ENCODE results near the gene RAPGEF3. TPM values are rescaled to one million over a fixed set of nuclear protein-coding genes. Genes with fewer than 3 reads are reported as not detected.

RAPGEF3 gene
- total RNA-seq, 1 donor from 2014 or later = 4.9 TPM

DNA sequence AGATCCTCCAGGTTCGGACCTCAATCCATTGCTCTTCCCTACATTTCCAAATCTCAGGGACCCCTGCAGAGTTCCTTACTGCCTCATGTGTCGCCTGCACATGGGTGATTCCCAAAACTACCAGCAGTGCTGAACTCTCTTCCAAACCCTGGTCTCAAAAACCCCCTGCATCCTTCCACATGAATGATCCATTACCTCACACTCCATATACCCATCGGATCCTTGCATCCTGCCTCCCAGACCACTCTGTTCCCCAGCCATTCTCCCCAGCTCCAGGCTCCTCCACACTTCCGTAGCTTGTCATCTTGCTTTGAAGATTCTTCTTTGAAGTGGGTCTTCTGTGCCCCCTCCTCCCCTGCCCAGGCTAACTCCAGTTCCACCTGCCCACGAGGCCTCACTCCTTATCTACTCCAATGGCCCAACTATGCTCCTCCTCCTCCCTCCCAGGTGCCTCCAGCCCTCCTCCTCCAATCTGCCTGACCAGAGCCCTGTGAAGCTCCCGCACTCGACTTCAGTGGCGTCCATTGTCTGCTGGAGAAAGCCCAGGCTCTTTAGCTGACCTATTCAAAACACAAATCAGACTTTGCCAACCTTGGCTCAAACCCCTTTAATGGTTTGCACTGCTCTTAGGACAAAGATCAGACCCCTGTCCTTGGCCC lies 13.8 kb downstream of the RAPGEF3 start:
- DNase-seq (ENCODE audit: extremely low spot score, unreplicated experiment) = no peak
- H3K36me3 Mint-ChIP-seq = no peaks in the 10 kb centered on the region
- no peaks in the 10 kb centered on the region for H3K9me3 Mint-ChIP-seq
- H3K4me3 Mint-ChIP-seq = no peak overlapping the region
- H3K27me3 Mint-ChIP-seq = no peaks in the 10 kb centered on the region
- no peak for TF ChIP-seq CTCF (conservative IDR thresholded peaks at IDR 0.05)
- H3K27ac Mint-ChIP-seq = no peak overlapping the region
- peaks cover 23% of the 10 kb centered on the region for H3K4me1 Mint-ChIP-seq (ENCODE audit: unreplicated experiment)

DNA sequence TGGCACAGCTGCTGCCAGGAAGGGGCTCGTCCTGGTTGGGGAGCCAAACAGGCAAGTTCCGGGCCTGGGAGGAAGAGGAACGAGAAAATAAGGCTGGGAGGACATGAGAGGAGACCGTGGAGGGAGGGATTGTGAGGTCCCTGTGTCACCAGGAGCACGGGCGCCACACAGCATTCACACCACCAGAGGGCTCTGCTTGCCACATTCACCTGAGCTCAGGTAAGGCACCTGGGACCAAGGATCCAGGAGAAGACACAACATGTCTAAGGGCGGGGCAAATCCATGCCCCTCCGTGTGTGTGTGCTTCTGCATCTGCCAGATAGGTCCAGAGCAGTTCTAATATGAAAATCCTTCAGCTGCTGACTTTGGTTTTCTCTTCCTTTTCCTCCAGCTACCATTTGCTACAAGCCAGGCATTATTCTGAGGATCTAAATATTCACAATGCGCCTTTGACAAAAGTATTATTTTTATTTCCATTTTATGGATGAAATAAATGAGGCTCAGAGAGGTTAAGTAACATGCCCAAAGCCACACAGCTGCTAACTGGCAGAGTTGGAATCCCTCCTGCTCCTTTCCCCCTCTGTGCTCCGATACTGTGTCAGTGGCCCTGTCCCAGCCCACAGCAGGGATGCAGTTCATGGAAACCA lies 14.6 kb downstream of the RAPGEF3 start:
- H3K27ac Mint-ChIP-seq = peak overlapping the region; percentile 34
- no peaks in the 10 kb centered on the region for H3K36me3 Mint-ChIP-seq
- H3K27me3 Mint-ChIP-seq = no peaks in the 10 kb centered on the region
- peak; percentile 66 for TF ChIP-seq CTCF (conservative IDR thresholded peaks at IDR 0.05)
- no peaks in the 10 kb centered on the region for H3K9me3 Mint-ChIP-seq
- H3K4me1 Mint-ChIP-seq (ENCODE audit: unreplicated experiment) = peaks cover 28% of the 10 kb centered on the region
- H3K4me3 Mint-ChIP-seq = no peak overlapping the region
- no peak for DNase-seq (ENCODE audit: extremely low spot score, unreplicated experiment)

DNA sequence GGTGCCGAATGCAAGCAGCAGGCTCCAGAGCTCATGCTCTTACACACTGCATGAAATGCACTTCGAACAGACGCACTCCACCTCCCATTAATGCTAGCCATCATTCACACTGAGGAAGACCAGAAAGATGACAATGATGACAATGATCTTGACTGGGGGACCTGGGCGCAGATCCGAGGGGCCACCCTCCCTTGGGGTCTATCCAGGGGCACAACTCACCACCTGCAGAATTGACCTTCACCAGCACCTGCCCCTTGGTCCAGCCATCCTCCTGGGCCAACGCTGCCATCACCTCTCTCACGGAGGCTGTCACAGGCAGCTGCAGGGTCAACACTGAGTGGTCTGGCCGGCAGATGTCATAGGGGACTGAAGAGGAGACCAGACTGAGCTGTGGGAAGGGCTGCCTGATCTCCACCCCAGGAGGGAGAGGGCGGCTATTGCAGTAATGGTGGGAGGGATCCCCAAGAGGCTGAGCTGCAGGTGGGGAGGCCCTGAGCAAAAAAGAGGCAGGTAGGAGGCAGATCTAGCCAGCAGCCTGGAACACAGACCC lies 15.3 kb downstream of the RAPGEF3 start:
- Mint-ChIP-seq H3K36me3 (no peaks in the 10 kb centered on the region), H3K27ac (no peak overlapping the region), H3K27me3 (no peaks in the 10 kb centered on the region)

DNA sequence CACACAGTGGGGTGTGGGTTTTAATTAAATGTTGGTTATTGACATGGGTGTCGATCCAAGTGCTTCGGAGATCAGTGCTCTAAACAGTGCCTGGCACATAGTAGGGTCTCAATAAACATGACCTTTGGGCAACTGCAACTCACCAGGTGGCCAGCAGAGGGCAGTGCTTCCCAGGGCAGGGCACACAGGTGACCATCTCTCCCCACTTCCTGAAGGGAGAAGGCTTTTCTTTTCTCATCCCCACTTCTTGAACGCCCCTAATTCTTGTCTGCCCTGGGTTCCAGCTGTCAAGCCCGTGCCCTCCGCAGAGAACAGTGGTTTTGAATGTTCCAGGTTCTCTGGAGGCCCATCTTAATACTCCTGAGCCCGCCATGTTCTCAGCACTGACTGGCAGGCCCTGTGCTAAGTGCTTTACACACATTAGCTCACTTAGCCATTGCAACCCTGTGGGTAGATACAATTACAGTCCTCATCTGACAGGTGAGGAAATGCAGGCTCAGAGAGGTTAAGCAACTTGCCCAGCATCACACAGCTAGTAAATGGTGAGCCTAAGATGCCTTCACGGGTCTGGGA lies 16.3 kb downstream of the RAPGEF3 start:
- TF ChIP-seq CTCF (conservative IDR thresholded peaks at IDR 0.05) = peak; percentile 98
- Mint-ChIP-seq H3K27ac (peak overlapping the region; percentile 58), H3K27me3 (no peaks in the 10 kb centered on the region), H3K4me1 (ENCODE audit: unreplicated experiment) (peaks cover 30% of the 10 kb centered on the region), H3K36me3 (no peaks in the 10 kb centered on the region), H3K4me3 (no peak overlapping the region), H3K9me3 (no peaks in the 10 kb centered on the region)
- DNase-seq (ENCODE audit: extremely low spot score, unreplicated experiment) = no peak

More for the DNA sequence above, 15.3 kb downstream of the RAPGEF3 start:
- H3K4me1 Mint-ChIP-seq (ENCODE audit: unreplicated experiment) = peaks cover 28% of the 10 kb centered on the region
- DNase-seq (ENCODE audit: extremely low spot score, unreplicated experiment) = no peak
- no peaks in the 10 kb centered on the region for H3K9me3 Mint-ChIP-seq
- no peak overlapping the region for H3K4me3 Mint-ChIP-seq
- TF ChIP-seq CTCF (conservative IDR thresholded peaks at IDR 0.05) = no peak

DNA sequence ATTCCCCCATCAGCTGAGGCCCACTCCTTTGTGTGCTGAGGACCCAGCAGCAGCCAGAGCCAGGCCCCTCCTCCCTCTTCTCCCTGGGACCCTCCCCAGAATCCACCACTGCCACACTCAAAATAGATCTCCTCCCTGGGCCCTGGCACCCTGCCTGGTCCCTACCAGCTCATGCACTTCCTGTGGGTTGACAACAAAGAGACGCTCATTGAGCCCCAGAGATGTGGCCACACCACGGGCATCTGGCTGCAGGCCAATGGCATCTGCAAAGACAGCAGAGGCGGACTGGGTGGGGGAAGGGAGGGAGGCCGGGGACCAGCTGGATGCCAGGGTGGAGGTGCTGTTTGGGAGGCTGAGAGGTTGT lies 17.4 kb downstream of the RAPGEF3 start:
- H3K9me3 Mint-ChIP-seq = no peaks in the 10 kb centered on the region
- H3K27ac Mint-ChIP-seq = no peak overlapping the region
- DNase-seq (ENCODE audit: extremely low spot score, unreplicated experiment) = no peak
- TF ChIP-seq CTCF (conservative IDR thresholded peaks at IDR 0.05) = no peak
- no peaks in the 10 kb centered on the region for H3K27me3 Mint-ChIP-seq
- no peaks in the 10 kb centered on the region for H3K36me3 Mint-ChIP-seq
- H3K4me1 Mint-ChIP-seq (ENCODE audit: unreplicated experiment) = peaks cover 33% of the 10 kb centered on the region
- H3K4me3 Mint-ChIP-seq = no peak overlapping the region

Measured in type B pancreatic cell (in vitro differentiated cells).